Right cardiac atrium (tissue), 5 donors: Measurements from ENCODE around the gene FLOT1. TPM values are rescaled to one million over a fixed set of nuclear protein-coding genes. Genes with fewer than 3 reads are reported as not detected.

ENCODE experiments used
- ATAC-seq, 2 donors: fragments of 200-7000 bp; cut with Tn5 transposase; one replicate each; pipeline versions ENCODE4 v1.8.0 to v1.9.1; 2020; ENCODE audit warnings: moderate library complexity in 2 of 2, mild to moderate bottlenecking in 1 of 2
- DNase-seq, 3 donors: peaks; one replicate each; pipeline ENCODE4 v3.0.0-alpha.2; 2020
- H3K27ac ChIP-seq: one replicate; pipeline ENCODE4 v1.5.1; 2013; ENCODE audit warnings: mild to moderate bottlenecking, low read length, control low read depth, moderate library complexity
- H3K27me3 ChIP-seq: one replicate; pipeline ENCODE4 v1.6.1; 2013; ENCODE audit not compliant: control insufficient read depth, insufficient read depth
- H3K4me1 ChIP-seq: one replicate; pipeline ENCODE4 v1.6.1; 2013; ENCODE audit warnings: low read length; ENCODE audit not compliant: control insufficient read depth, insufficient read depth
- H3K4me3 ChIP-seq: one replicate; pipeline ENCODE4 v1.5.1; 2013; ENCODE audit warnings: low read length, control low read depth
- H3K9me3 ChIP-seq: one replicate; pipeline ENCODE4 v1.6.1; 2013; ENCODE audit warnings: low read length; ENCODE audit not compliant: control insufficient read depth
- WGBS: extraction: QIAGEN DNeasy Blood & Tissue Kit; methylation state at CpG from one replicate; pipeline ENCODE4 v1.1.7; 2013; 5-methylcytosine and 5-hydroxymethylcytosine counted together
- intact Hi-C, 4 donors: fragments of 100-400 bp; cut with DNase I; formaldehyde crosslinking; loops; one replicate each; pipeline versions ENCODE4 v1.11.0 to v1.14.0; 2022 to 2023
- long read RNA-seq, 4 donors: library from polyadenylated mRNA; unstranded; transcript quantifications; one replicate each; pipeline ENCODE4 v2.0.0, GENCODE V29; 2020 to 2021
- polyA plus RNA-seq: library from polyadenylated mRNA; stranded (reverse); fragments of 200-250 nt; gene quantifications from one replicate; pipeline ENCODE4 v1.2.3, GENCODE V29; 2013
- total RNA-seq, 4 donors: library from RNA; stranded (reverse); fragmentation: NEBNext Ultra II Directional; extraction: Animal tissue kit (Norgen Biotek cat#: 25700); gene quantifications; one replicate each; pipeline ENCODE4 v1.2.1, GENCODE V29; 2021
- donor health status: healthy with polysubstance abuse.
- donor health status: DM: no; HTN: yes; CAD: no.
- donor health status: DM: no; HTN: no; CAD: no.
- donor health status: DM: no; HTN: yes; CAD: no; lungs with severe emphysema.
- donor health status: DM: yes; HTN: yes; CAD: no.

FLOT1 gene
- total RNA-seq = 100 to 1,000 TPM; 180 to 208 (median 199) TPM
- 264 TPM for polyA plus RNA-seq
- long read RNA-seq, donor 1, transcript FLOT1-201 (13 exons, 1,912 nt) = major isoform, 639 of 901 reads
- long read RNA-seq, donor 1, partial matches to known transcripts = 211 of 901 reads
- long read RNA-seq, donor 1, other reads (novel, unspliced or antisense) = 50 of 901 reads
- long read RNA-seq, donor 2, transcript FLOT1-201 (13 exons, 1,912 nt) = major isoform, 284 of 367 reads
- long read RNA-seq, donor 2, partial matches to known transcripts = 59 of 367 reads
- long read RNA-seq, donor 2, other reads (novel, unspliced or antisense) = 24 of 367 reads
- long read RNA-seq, donor 3, transcript FLOT1-201 (13 exons, 1,912 nt) = major isoform, 850 of 1,065 reads
- long read RNA-seq, donor 3, partial matches to known transcripts = 63 of 1,065 reads
- long read RNA-seq, donor 3, other reads (novel, unspliced or antisense) = 151 of 1,065 reads
- long read RNA-seq, donor 4, transcript FLOT1-201 (13 exons, 1,912 nt) = major isoform, 284 of 365 reads
- long read RNA-seq, donor 4, partial matches to known transcripts = 51 of 365 reads
- long read RNA-seq, donor 4, other reads (novel, unspliced or antisense) = 29 of 365 reads

- ATAC-seq (peak; percentile 93 to 94), DNase-seq (peak; percentile 98 to 99 (median 99))
- Histone ChIP-seq H3K9me3 (no peaks in the 10 kb centered on the region), H3K27me3 (no peaks in the 10 kb centered on the region), H3K4me1 (peaks cover 2% of the 10 kb centered on the region), H3K4me3 (peak within 1 kb of the TSS; percentile 89), H3K27ac (peak within 1 kb of the TSS; percentile 96)
- intact Hi-C loops = loop anchor here (5.0 to 10.0 kb wide), 6 partner anchors 40 to 172 kb away; partner anchors contain the start of genes DDR1 (in 3 of the 4) and VARS2 (in 1 of the 4)
- WGBS = under 1% methylated on average over 66 of the region's 66 CpGs
These were observed at the start of gene FLOT1 for GRCh38 chr6:30742316-30743098. Gene FLOT1 (minus strand): TSS chr6:30742687. CDS start chr6:30742189, 498 bp downstream.

- Histone ChIP-seq H3K9me3 (no peaks in the 10 kb centered on the region), H3K27ac (no peak overlapping the region), H3K4me3 (no peak overlapping the region), H3K4me1 (no peaks in the 10 kb centered on the region), H3K27me3 (no peaks in the 10 kb centered on the region)
- intact Hi-C loops = no loop called here
- 93% methylated on average over 4 of the region's 4 CpGs for WGBS
- DNase-seq (no peak), ATAC-seq (no peak)
These were observed 48.4 kb upstream of the FLOT1 start for GRCh38 chr6:30790724-30791383.

- no peak overlapping the region for H3K27ac ChIP-seq
- H3K4me1 ChIP-seq = no peaks in the 10 kb centered on the region
- ATAC-seq (no peak), DNase-seq (no peak)
- H3K27me3 ChIP-seq = no peaks in the 10 kb centered on the region
- H3K9me3 ChIP-seq = no peaks in the 10 kb centered on the region
- H3K4me3 ChIP-seq = no peak overlapping the region
- WGBS = 47% methylated on average over 1 of the region's 1 CpG
- intact Hi-C loops = no loop called here
These were observed 47.1 kb upstream of the FLOT1 start for GRCh38 chr6:30789606-30790005.

GRCh38 chr6:30787954-30788353 is 45.5 kb upstream of the FLOT1 start:
- no peaks in the 10 kb centered on the region for H3K27me3 ChIP-seq
- no peaks in the 10 kb centered on the region for H3K9me3 ChIP-seq
- H3K4me3 ChIP-seq = no peak overlapping the region
- no peak for DNase-seq
- H3K4me1 ChIP-seq = no peaks in the 10 kb centered on the region
- no peak overlapping the region for H3K27ac ChIP-seq
- intact Hi-C loops = no loop called here
- ATAC-seq = peak; percentile 56 to 59
- WGBS = 68% methylated on average over 5 of the region's 5 CpGs

GRCh38 chr6:30782425-30783014 is 40.0 kb upstream of the FLOT1 start:
- DNase-seq = no peak
- H3K4me3 ChIP-seq = no peak overlapping the region
- H3K27ac ChIP-seq = peak overlapping the region; percentile 20
- H3K9me3 ChIP-seq = no peaks in the 10 kb centered on the region
- intact Hi-C loops = loop anchor here in 2 of 4 donors (5.0 kb wide), 1 partner anchor 40 kb away; the partner anchor contains the start of genes FLOT1 (in 2 of the 2) and IER3 (in 2 of the 2)
- ATAC-seq = no peak
- H3K27me3 ChIP-seq = no peaks in the 10 kb centered on the region
- H3K4me1 ChIP-seq = peaks cover 22% of the 10 kb centered on the region

- H3K9me3 ChIP-seq = no peaks in the 10 kb centered on the region
- 4% methylated on average over 13 of the region's 13 CpGs for WGBS
- peaks cover 22% of the 10 kb centered on the region for H3K4me1 ChIP-seq
- intact Hi-C loops = loop anchor here in 2 of 4 donors (5.0 kb wide), 1 partner anchor 40 kb away; the partner anchor contains the start of genes FLOT1 (in 2 of the 2) and IER3 (in 2 of the 2)
- H3K27ac ChIP-seq = peak overlapping the region; percentile 86
- peak; percentile 91 to 92 for ATAC-seq
- no peak overlapping the region for H3K4me3 ChIP-seq
- no peaks in the 10 kb centered on the region for H3K27me3 ChIP-seq
- peak; percentile 97 to 98 (median 98) for DNase-seq
These were observed 39.4 kb upstream of the FLOT1 start for GRCh38 chr6:30781743-30782424.

GRCh38 chr6:30781395-30781742 is 38.9 kb upstream of the FLOT1 start:
- Histone ChIP-seq H3K4me1 (peaks cover 22% of the 10 kb centered on the region), H3K27ac (peak overlapping the region; percentile 86), H3K4me3 (no peak overlapping the region), H3K9me3 (no peaks in the 10 kb centered on the region), H3K27me3 (no peaks in the 10 kb centered on the region)
- 73% methylated on average over 4 of the region's 4 CpGs for WGBS
- intact Hi-C loops = loop anchor here in 2 of 4 donors (5.0 kb wide), 1 partner anchor 39 kb away; the partner anchor contains the start of genes FLOT1 (in 2 of the 2) and IER3 (in 2 of the 2)
- DNase-seq (peak in 2 of 3 donors; percentile 63 to 72), ATAC-seq (peak; percentile 55 to 58)

- Histone ChIP-seq H3K9me3 (no peaks in the 10 kb centered on the region), H3K27me3 (no peaks in the 10 kb centered on the region), H3K27ac (no peak overlapping the region), H3K4me3 (no peak overlapping the region), H3K4me1 (peaks cover 22% of the 10 kb centered on the region)
- WGBS = 93% methylated on average over 1 of the region's 1 CpG
- no peak for DNase-seq
- no peak for ATAC-seq
- intact Hi-C loops = loop anchor here in 2 of 4 donors (5.0 kb wide), 1 partner anchor 38 kb away; the partner anchor contains the start of genes FLOT1 (in 2 of the 2) and IER3 (in 2 of the 2)
These were observed 38.1 kb upstream of the FLOT1 start for GRCh38 chr6:30780642-30780920.

- H3K9me3 ChIP-seq = no peaks in the 10 kb centered on the region
- H3K4me3 ChIP-seq = no peak overlapping the region
- H3K4me1 ChIP-seq = peaks cover 22% of the 10 kb centered on the region
- ATAC-seq = no peak
- WGBS = 86% methylated on average over 10 of the region's 10 CpGs
- peak overlapping the region; percentile 75 for H3K27ac ChIP-seq
- no peaks in the 10 kb centered on the region for H3K27me3 ChIP-seq
- no peak for DNase-seq
- intact Hi-C loops = loop anchor here in 3 of 4 donors (5.0 kb wide), 2 partner anchors 38 to 42 kb away; partner anchors contain the start of genes FLOT1 (in 2 of the 3) and IER3 (in 2 of the 3)
These were observed 37.6 kb upstream of the FLOT1 start for GRCh38 chr6:30779850-30780641.
